SJCRH30 (cell line): ENCODE measurements around the gene PNMA6E. TPM values are rescaled to one million over a fixed set of nuclear protein-coding genes. Genes with fewer than 3 reads are reported as not detected.

Experiments
- DNase-seq, 2 experiments: peaks; one replicate each; pipeline ENCODE4 v3.0.0-alpha.2; 2015 to 2020
- H3K27ac ChIP-seq: fragments of 250-450 bp; sonication (Bioruptor Pico); 2 replicates; pipeline ENCODE4 v1.5.1; 2020; ENCODE audit warnings: mild to moderate bottlenecking, moderate library complexity
- H3K27me3 ChIP-seq: fragments of 250-450 bp; sonication (Bioruptor Pico); 2 replicates; pipeline ENCODE4 v1.5.1; 2020; ENCODE audit warnings: mild to moderate bottlenecking, moderate library complexity
- H3K36me3 ChIP-seq: fragments of 250-450 bp; sonication (Bioruptor Pico); 2 replicates; pipeline ENCODE4 v1.5.1; 2020; ENCODE audit warnings: mild to moderate bottlenecking, moderate library complexity
- H3K4me1 ChIP-seq: fragments of 250-450 bp; sonication (Bioruptor Pico); 2 replicates; pipeline ENCODE4 v1.5.1; 2020; ENCODE audit warnings: mild to moderate bottlenecking, moderate library complexity
- H3K4me3 ChIP-seq: fragments of 250-450 bp; sonication (Bioruptor Pico); 2 replicates; pipeline ENCODE4 v1.5.1; 2020; ENCODE audit warnings: mild to moderate bottlenecking, moderate library complexity
- H3K9me3 ChIP-seq: fragments of 250-450 bp; sonication (Bioruptor Pico); replicated peaks from 2 replicates; pipeline ENCODE4 v1.5.1; 2020; ENCODE audit warnings: mild to moderate bottlenecking, moderate library complexity
- total RNA-seq: library from RNA; depleted of rRNA; stranded (reverse); fragments of >200 nt; shearing (Covaris generic); gene quantifications from 2 replicates; pipeline ENCODE4 v1.2.3, GENCODE V29; 2014

Gene PNMA6E
- total RNA-seq, 1 experiment from 2014 or later, result not detected

DNA sequence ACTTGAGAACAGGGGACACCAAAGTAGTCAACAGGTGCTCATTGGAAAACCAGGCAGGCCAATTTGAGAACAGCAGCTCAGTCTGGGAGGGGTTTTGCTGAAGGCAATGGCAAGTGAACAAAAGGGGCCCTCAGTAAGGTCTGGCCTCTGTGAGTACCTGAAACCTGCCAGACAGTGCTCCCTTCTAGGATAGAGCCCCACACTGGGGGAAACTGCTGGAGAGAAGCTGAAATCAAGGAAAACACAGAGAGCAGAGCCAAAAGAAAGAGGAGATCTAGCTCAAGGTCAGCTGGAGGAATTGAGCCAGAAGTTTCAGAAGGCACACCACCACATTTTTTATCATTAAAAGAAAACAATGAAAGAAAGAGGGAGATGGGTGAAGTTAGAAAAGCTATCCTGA lies 28.2 kb downstream of the PNMA6E start:
- Histone ChIP-seq H3K27ac (no peak overlapping the region), H3K27me3 (no peaks in the 10 kb centered on the region), H3K4me1 (no peaks in the 10 kb centered on the region), H3K36me3 (no peaks in the 10 kb centered on the region), H3K4me3 (no peak overlapping the region), H3K9me3 (no peaks in the 10 kb centered on the region)
- DNase-seq, result no peak

DNA sequence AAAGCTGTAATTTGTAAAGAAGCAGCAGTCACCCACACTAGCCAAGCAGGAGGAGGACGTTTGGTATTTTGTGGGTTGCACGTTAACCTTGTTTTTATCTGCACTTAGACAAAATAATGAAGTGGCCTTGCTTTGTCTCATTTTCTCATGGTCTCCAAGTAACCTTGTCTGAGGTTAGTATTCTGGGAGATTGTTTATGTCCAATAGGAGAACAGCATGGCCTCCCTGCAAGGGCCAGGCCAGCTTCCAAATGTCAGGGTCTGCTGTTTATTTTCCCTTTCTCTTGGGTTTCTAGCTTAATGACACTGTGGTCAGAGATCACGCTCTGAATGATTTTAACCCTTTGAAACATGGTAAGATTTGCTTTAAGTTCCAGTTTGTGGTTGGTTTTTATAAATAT lies 29.9 kb downstream of the PNMA6E start:
- no peak for DNase-seq
- Histone ChIP-seq H3K4me1 (no peaks in the 10 kb centered on the region), H3K27me3 (no peaks in the 10 kb centered on the region), H3K9me3 (no peaks in the 10 kb centered on the region), H3K36me3 (no peaks in the 10 kb centered on the region), H3K4me3 (no peak overlapping the region), H3K27ac (no peak overlapping the region)

DNA sequence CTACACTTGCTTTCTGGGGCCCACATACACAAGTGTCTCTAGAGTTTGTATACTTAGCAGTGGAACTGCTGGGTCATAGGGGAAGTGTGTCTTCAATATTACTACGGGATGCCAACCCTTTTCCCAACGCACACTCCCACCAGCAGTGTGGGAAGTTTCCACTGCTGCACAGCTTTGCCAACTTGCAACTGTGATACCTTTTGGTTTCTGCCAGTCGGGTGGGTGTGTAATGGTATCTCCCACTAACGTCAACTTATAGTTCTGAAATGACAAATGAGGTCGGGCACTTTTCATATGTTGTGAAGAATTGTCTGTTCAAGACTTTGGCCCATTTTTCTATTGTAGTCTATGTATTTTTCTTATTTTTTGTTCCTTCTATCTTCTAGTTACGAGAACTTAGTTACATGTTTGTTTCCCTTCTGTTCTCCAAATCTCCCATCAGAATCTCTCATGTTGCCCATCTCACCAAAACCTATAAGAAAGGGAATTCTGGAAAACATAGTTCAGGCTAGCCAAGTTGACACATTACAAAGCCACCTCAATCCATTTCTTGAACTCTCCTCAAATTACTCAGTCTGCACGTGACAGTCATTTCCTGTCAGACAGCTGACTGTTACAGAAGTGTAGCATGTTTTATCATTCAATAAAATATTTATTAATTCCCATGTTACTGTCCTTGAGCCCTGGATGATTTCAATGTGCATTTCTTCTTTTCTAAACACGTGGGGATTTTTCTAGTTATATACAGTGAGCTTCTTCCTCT lies 30.7 kb downstream of the PNMA6E start:
- no peaks in the 10 kb centered on the region for H3K36me3 ChIP-seq
- no peak overlapping the region for H3K27ac ChIP-seq
- H3K27me3 ChIP-seq, result no peaks in the 10 kb centered on the region
- no peaks in the 10 kb centered on the region for H3K4me1 ChIP-seq
- H3K9me3 ChIP-seq, result no peaks in the 10 kb centered on the region
- DNase-seq, result no peak
- H3K4me3 ChIP-seq, result no peak overlapping the region

DNA sequence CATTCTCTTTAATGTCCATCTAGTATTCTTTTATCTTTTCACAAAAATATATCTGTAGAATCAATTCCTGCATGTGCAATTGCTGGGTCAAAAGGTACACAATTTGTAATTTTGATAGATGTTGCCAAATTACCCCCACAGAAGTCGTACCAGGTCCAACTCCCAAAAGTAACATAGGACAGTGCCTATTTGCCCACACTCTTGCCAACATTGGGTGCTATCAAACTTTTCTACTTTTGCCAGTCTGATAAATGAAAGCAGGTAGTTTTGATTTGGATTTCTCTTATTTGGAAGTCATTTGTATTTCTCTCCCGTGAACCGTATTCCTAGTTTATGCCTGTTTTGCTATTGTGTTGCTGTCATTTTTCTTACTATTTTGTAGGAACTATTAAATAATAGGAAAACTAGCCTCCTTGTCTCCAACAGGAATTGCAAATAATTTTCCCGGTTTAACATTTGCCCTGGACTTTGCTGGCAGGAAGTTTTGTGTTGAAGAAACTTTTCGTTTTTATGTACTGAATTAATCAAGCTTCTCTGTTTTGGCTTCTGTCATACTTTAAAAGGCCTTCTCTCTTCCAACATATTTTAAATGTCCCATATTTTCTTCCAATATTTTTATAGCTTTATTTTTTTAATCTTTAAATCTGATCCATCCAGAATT lies 34.1 kb downstream of the PNMA6E start:
- no peak for DNase-seq
- H3K36me3 ChIP-seq, result no peaks in the 10 kb centered on the region
- no peak overlapping the region for H3K27ac ChIP-seq
- H3K9me3 ChIP-seq, result no peaks in the 10 kb centered on the region
- H3K4me1 ChIP-seq, result no peaks in the 10 kb centered on the region
- no peak overlapping the region for H3K4me3 ChIP-seq
- no peaks in the 10 kb centered on the region for H3K27me3 ChIP-seq

DNA sequence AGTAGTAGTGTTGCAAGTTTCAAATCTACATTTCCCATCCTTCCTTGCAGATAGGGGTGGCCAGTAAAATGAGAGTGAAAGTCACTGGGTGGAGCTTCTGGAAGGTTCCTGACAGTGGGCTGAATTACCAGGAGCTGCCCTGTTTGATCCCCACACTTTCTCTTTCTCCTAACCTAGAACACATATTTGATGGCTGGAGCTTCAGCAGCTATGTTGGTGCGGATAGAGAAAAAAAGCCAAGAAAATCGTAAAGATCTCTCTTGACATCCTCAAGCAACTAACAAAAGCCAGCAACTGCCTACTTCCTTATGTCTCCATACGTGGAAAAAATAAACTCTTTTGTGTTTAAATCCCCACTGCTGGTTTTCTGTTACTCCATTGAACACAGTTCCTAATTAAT lies 35.0 kb downstream of the PNMA6E start:
- Histone ChIP-seq H3K27ac (no peak overlapping the region), H3K27me3 (no peaks in the 10 kb centered on the region), H3K4me3 (no peak overlapping the region), H3K4me1 (no peaks in the 10 kb centered on the region), H3K9me3 (no peaks in the 10 kb centered on the region), H3K36me3 (no peaks in the 10 kb centered on the region)
- DNase-seq, result no peak

DNA sequence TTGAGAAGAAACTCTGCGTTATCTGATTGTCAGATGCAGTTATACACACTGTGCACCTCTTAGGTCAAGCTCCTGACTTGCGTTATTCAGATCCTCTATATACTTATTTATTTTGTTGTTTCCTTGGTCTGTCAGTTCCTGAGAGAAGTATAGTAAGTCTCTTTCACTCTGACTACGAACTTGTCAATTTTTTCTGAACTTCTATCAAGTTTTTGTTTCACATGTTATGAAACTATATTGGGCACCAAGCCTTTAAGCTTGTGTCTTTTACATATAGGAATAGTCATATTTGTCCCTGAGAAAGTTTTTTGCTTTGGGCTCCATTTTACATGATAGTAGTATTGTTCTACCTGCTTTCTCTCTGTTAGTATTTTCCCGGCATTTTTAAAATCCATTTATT lies 35.5 kb downstream of the PNMA6E start:
- Histone ChIP-seq H3K36me3 (no peaks in the 10 kb centered on the region), H3K9me3 (no peaks in the 10 kb centered on the region), H3K4me3 (no peak overlapping the region), H3K27me3 (no peaks in the 10 kb centered on the region), H3K4me1 (no peaks in the 10 kb centered on the region), H3K27ac (no peak overlapping the region)
- DNase-seq, result no peak

DNA sequence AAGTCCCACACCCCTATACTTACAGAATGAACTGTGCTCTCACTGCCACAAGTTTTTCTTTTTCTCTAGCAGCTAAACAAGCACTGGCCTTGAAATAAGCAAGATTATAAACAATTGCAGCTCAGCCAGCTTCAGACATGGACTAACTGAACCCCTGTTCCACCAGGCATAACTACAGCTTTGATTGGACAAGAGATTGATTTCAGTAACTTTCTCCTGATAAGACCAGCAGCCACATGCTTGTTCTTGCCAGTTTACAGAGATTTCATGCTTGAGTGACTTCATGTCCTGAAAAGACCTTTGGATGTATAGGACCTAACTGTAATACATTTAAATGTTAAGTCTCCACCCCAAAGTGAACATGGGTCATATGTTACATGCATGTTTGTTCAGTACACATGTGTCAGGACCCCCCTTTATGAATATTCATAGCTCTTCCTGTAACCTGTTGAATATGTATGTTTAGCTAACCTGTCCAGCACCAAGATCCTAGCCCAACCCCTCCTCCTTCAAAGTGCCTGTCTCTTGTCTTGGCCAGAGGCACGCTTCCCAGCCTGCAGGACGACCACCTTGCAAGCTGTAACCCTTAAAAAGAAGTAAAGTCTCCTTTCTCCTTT lies 39.3 kb downstream of the PNMA6E start:
- DNase-seq, result peak in 1 of 2 experiments; percentile 26
- no peaks in the 10 kb centered on the region for H3K27me3 ChIP-seq
- no peaks in the 10 kb centered on the region for H3K9me3 ChIP-seq
- H3K4me1 ChIP-seq, result no peaks in the 10 kb centered on the region
- no peaks in the 10 kb centered on the region for H3K36me3 ChIP-seq
- no peak overlapping the region for H3K27ac ChIP-seq
- no peak overlapping the region for H3K4me3 ChIP-seq

DNA sequence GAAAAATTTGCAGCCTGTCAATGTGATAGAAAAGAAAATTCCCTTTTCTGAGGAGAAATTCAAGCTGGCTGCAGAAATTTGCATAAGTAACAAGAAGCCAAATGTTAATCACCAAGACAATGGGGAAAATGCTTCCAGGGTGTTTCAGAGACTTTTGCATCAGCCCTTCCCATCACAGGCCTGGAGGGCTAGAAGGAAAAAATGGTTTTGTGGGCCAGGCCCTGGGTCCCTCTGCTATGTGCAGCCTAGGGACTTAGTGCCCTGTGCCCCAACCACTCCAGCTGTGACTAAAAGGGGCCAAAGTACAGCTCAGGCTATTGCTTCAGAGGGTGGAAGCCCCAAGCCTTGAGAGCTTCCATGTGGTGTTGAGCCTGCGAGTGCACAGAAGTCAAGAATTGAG lies 43.3 kb downstream of the PNMA6E start:
- DNase-seq, result no peak
- Histone ChIP-seq H3K9me3 (no peaks in the 10 kb centered on the region), H3K27ac (no peak overlapping the region), H3K36me3 (no peaks in the 10 kb centered on the region), H3K4me3 (no peak overlapping the region), H3K27me3 (no peaks in the 10 kb centered on the region), H3K4me1 (no peaks in the 10 kb centered on the region)

DNA sequence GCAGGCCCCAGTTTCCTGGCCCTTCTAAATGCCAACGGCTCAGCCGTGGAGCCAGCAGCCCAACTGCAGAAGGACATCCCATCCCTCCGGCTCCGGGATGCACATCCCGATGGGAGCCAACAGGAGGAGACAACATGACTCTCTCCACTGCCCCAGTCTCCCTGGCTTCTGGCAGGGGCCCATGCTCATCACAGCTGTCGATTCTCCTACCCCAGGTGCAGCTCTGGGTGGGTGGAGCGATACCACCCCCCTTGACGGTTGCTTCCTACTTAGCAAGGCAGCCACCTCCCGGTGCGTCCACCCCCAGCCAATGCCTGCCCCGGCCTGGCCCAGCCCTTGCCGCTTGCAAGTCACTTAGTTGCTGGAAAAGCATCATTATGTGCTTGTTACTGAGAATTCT lies 47.7 kb downstream of the PNMA6E start:
- Histone ChIP-seq H3K9me3 (no peaks in the 10 kb centered on the region), H3K27ac (no peak overlapping the region), H3K4me3 (no peak overlapping the region), H3K4me1 (no peaks in the 10 kb centered on the region), H3K36me3 (no peaks in the 10 kb centered on the region), H3K27me3 (no peaks in the 10 kb centered on the region)
- DNase-seq, result no peak

DNA sequence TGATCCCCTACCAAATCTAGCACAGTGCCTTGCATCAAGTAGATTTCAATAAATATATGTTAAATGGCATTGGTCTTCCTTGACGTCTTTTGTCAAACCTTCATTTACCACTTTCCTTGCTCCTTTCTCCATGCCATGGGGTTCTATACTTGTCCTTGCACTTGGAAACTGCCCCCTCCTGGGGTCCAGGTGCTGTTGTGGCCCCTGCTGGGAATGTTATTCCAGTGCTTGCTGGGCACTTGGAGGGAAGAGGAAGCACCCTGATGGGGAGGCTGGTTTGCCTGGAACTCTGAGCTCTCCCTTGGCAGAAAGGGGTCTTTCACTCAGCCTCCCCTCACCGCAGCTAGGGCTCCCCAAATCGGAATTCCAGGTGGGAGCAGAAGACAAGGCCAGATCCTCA lies 48.3 kb downstream of the PNMA6E start:
- H3K36me3 ChIP-seq, result no peaks in the 10 kb centered on the region
- no peak overlapping the region for H3K4me3 ChIP-seq
- H3K27me3 ChIP-seq, result no peaks in the 10 kb centered on the region
- no peak overlapping the region for H3K27ac ChIP-seq
- H3K4me1 ChIP-seq, result no peaks in the 10 kb centered on the region
- H3K9me3 ChIP-seq, result no peaks in the 10 kb centered on the region
- DNase-seq, result no peak

DNA sequence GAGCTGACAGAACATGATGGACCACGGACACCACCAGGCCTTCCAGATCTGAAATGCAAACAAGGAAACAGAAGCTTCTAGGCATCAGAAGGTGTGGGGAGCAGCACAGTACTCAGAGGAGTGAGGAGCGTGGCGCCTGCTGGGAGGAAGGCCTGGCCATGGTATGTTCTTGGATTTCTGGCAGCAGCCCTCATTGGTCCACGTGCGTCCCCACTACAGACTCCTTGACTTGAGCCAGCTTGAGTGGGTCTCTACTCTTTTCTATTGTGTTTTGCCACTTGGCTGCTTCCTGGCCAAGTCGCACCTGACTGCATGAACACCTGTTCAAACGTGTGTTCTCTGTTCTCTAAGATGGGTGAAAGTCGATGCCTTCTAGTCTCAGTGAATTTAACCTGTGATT lies 49.2 kb downstream of the PNMA6E start:
- H3K36me3 ChIP-seq, result no peaks in the 10 kb centered on the region
- no peaks in the 10 kb centered on the region for H3K27me3 ChIP-seq
- no peaks in the 10 kb centered on the region for H3K9me3 ChIP-seq
- H3K4me1 ChIP-seq, result no peaks in the 10 kb centered on the region
- no peak for DNase-seq
- H3K27ac ChIP-seq, result no peak overlapping the region
- H3K4me3 ChIP-seq, result no peak overlapping the region

DNA sequence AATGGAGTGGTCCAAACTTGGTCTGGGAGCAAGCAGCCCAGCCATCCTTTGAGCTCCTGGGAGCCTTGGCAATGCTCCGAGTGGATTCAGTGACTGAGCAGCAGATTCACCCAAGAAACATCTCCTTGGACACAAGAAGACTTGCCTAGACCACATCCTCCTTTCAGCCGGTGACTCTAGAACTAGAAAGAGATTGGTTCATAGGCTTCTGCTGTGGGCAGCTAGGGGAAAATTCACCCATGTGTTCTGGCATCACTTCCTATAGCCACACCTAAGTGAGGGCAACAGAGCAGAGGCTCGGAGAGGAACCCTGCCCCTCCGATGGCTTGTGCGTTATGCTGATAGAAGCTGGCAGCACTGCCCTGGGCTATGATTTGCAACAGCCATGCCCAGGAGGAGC lies 51.2 kb downstream of the PNMA6E start:
- H3K27me3 ChIP-seq, result no peaks in the 10 kb centered on the region
- DNase-seq, result no peak
- H3K4me1 ChIP-seq, result no peaks in the 10 kb centered on the region
- no peaks in the 10 kb centered on the region for H3K36me3 ChIP-seq
- no peak overlapping the region for H3K4me3 ChIP-seq
- H3K27ac ChIP-seq, result no peak overlapping the region
- no peaks in the 10 kb centered on the region for H3K9me3 ChIP-seq

DNA sequence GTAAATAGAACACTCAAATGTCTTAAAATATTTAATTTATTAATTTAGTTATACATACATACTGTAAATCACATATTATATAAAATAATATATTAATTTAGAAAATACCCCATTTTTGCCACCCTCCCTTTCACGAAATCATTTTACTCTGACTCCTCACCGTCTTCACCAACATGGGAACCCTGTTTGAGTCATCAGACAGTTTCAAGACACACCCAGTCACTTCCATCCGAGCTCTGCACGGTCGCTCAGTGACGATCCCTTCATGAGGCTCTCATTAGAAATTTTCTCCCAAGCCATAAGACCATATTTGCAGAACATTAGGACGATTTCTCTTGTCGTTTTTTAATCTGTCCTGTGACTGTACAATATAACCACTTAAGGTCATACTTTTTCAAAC lies 52.7 kb downstream of the PNMA6E start:
- no peak for DNase-seq
- Histone ChIP-seq H3K4me1 (no peaks in the 10 kb centered on the region), H3K4me3 (no peak overlapping the region), H3K9me3 (no peaks in the 10 kb centered on the region), H3K36me3 (no peaks in the 10 kb centered on the region), H3K27me3 (no peaks in the 10 kb centered on the region), H3K27ac (no peak overlapping the region)

DNA sequence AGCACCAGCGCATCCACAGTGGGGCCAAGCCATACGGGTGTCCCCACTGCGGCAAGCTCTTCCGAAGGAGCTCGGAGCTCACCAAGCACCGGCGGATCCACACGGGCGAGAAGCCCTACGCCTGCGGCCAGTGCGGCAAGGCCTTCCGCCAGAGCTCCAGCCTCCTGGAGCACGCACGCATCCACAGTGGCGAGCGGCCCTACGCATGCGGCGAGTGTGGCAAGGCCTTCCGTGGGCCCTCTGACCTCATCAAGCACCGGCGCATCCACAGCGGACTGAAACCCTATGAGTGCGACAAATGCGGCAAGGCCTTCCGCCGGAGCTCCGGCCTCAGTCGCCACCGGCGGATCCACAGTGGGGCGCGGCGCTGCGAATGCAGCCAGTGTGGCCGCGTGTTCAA lies 53.6 kb downstream of the PNMA6E start:
- DNase-seq, result no peak
- Histone ChIP-seq H3K4me3 (no peak overlapping the region), H3K4me1 (no peaks in the 10 kb centered on the region), H3K27ac (no peak overlapping the region), H3K9me3 (no peaks in the 10 kb centered on the region), H3K27me3 (no peaks in the 10 kb centered on the region), H3K36me3 (no peaks in the 10 kb centered on the region)
